ENCODE measurements around the gene ZNF217. TPM values are rescaled to one million over a fixed set of nuclear protein-coding genes. Genes with fewer than 3 reads are reported as not detected.
"Not testable (repeated sequence)": the region's sequence is repeated elsewhere in the genome, so short reads cannot be mapped to it uniquely, and the experiment has no call there.

The ZNF217 gene
- total RNA-seq, 1 donor from 2014 or later = 84.4 TPM

GRCh38 chr20:53565254-53565653 is 28.4 kb downstream of the ZNF217 start:
- peaks cover 10% of the 10 kb centered on the region for H3K36me3 ChIP-seq
- H3F3A ChIP-seq (ENCODE audit: low read depth) = peaks cover 44% of the 10 kb centered on the region
- H3K27ac Mint-ChIP-seq = no peak overlapping the region

DNA sequence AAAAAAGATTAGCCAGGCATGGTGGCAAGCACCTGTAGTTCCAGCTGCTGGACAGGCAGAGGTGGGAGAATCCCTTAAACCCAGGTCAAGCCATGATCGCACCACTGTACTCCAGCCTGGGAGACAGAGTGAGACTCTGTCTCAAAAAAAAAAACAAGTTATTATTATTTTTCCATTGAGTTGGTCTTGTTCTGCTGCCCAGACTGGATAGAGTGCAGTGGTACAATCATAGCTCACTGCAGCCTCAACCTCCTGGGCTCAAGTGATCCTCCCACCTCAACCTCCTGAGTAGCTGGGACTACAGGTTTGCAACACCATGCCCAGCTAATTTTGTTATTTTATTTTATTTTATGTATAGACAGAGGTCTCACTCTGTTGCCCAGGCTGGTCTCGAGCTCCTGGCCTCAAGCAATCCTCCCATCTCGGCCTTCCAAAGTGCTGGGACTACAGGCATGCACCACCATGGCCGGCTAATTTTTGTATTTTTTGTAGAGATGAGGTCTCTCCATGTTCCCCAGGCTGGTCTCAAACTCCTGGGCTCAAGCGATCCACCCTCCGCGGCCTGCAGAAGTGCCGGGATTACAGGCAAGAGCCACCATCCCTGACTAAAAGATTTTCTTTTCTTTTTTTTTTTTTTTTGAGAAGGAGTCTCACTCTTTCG is 31.4 kb downstream of the ZNF217 start:
- H3K27ac ChIP-seq; H3K4me1 Mint-ChIP-seq; H3K4me3 Mint-ChIP-seq; H3K79me2 ChIP-seq (ENCODE audit: low read depth); DNase-seq (ENCODE audit: low spot score); H2AFZ ChIP-seq (replicated peaks); H3K36me3 ChIP-seq; H4K20me1 ChIP-seq (ENCODE audit: low read depth); H3K27me3 Mint-ChIP-seq (ENCODE audit: insufficient read depth, low read depth); H3K27me3 ChIP-seq; H3K9ac ChIP-seq; H3K9me3 Mint-ChIP-seq; H3K4me2 ChIP-seq; H3K9me3 ChIP-seq (ENCODE audit: low read depth); H3K4me3 ChIP-seq; H3K4me1 ChIP-seq; H3K27ac Mint-ChIP-seq: not testable (repeated sequence)
- peaks cover 32% of the 10 kb centered on the region for H3F3A ChIP-seq (ENCODE audit: low read depth)
- peaks cover 10% of the 10 kb centered on the region for H3K36me3 Mint-ChIP-seq

More at GRCh38 chr20:53565254-53565653, 28.4 kb downstream of the ZNF217 start:
- no peaks in the 10 kb centered on the region for H3K27me3 ChIP-seq
- TF ChIP-seq, protein P1, sequence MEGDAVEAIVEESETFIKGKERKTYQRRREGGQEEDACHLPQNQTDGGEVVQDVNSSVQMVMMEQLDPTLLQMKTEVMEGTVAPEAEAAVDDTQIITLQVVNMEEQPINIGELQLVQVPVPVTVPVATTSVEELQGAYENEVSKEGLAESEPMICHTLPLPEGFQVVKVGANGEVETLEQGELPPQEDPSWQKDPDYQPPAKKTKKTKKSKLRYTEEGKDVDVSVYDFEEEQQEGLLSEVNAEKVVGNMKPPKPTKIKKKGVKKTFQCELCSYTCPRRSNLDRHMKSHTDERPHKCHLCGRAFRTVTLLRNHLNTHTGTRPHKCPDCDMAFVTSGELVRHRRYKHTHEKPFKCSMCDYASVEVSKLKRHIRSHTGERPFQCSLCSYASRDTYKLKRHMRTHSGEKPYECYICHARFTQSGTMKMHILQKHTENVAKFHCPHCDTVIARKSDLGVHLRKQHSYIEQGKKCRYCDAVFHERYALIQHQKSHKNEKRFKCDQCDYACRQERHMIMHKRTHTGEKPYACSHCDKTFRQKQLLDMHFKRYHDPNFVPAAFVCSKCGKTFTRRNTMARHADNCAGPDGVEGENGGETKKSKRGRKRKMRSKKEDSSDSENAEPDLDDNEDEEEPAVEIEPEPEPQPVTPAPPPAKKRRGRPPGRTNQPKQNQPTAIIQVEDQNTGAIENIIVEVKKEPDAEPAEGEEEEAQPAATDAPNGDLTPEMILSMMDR (IDR thresholded peaks at IDR 0.05) = no peak
- no peak for TF ChIP-seq EZH2phosphoT487 (IDR thresholded peaks at IDR 0.05)
- TF ChIP-seq EZH2 (IDR thresholded peaks at IDR 0.05) = no peak
- DNase-seq (ENCODE audit: low spot score) = no peak
- H4K20me1 ChIP-seq (ENCODE audit: low read depth) = peaks cover 29% of the 10 kb centered on the region
- no peak overlapping the region for H2AFZ ChIP-seq (replicated peaks)
- no peak overlapping the region for H3K27ac ChIP-seq
- no peak overlapping the region for H3K4me3 ChIP-seq
- peaks cover 39% of the 10 kb centered on the region for H3K79me2 ChIP-seq (ENCODE audit: low read depth)
- Mint-ChIP-seq H3K36me3 (peaks cover 26% of the 10 kb centered on the region), H3K4me3 (no peak overlapping the region), H3K27me3 (ENCODE audit: insufficient read depth, low read depth) (peaks cover 3% of the 10 kb centered on the region), H3K9me3 (no peaks in the 10 kb centered on the region), H3K4me1 (peaks cover 3% of the 10 kb centered on the region)
- H3K4me2 ChIP-seq = no peak overlapping the region
- no peak overlapping the region for H3K9ac ChIP-seq
- no peaks in the 10 kb centered on the region for H3K9me3 ChIP-seq (ENCODE audit: low read depth)
- no peaks in the 10 kb centered on the region for H3K4me1 ChIP-seq

GRCh38 chr20:53561505-53561904 is 32.1 kb downstream of the ZNF217 start:
- H3K9me3 ChIP-seq (ENCODE audit: low read depth) = no peaks in the 10 kb centered on the region
- H3K36me3 ChIP-seq = no peaks in the 10 kb centered on the region
- H3K79me2 ChIP-seq (ENCODE audit: low read depth) = peaks cover 2% of the 10 kb centered on the region
- no peaks in the 10 kb centered on the region for H3K4me1 ChIP-seq
- no peak overlapping the region for H3K4me3 ChIP-seq
- Mint-ChIP-seq H3K27me3 (ENCODE audit: insufficient read depth, low read depth) (peaks cover 1% of the 10 kb centered on the region), H3K9me3 (no peaks in the 10 kb centered on the region), H3K36me3 (peaks cover 10% of the 10 kb centered on the region), H3K27ac (no peak overlapping the region), H3K4me1 (peaks cover 8% of the 10 kb centered on the region), H3K4me3 (no peak overlapping the region)
- H2AFZ ChIP-seq (replicated peaks) = no peak overlapping the region
- H3K9ac ChIP-seq = no peak overlapping the region
- H3K27ac ChIP-seq = no peak overlapping the region
- DNase-seq (ENCODE audit: low spot score) = no peak
- TF ChIP-seq, protein P1 (IDR thresholded peaks at IDR 0.05) = no peak
- no peak for TF ChIP-seq EZH2 (IDR thresholded peaks at IDR 0.05)
- no peak for TF ChIP-seq EZH2phosphoT487 (IDR thresholded peaks at IDR 0.05)
- H3F3A ChIP-seq (ENCODE audit: low read depth) = peaks cover 26% of the 10 kb centered on the region
- peaks cover 7% of the 10 kb centered on the region for H4K20me1 ChIP-seq (ENCODE audit: low read depth)
- H3K27me3 ChIP-seq = no peaks in the 10 kb centered on the region
- no peak overlapping the region for H3K4me2 ChIP-seq

DNA sequence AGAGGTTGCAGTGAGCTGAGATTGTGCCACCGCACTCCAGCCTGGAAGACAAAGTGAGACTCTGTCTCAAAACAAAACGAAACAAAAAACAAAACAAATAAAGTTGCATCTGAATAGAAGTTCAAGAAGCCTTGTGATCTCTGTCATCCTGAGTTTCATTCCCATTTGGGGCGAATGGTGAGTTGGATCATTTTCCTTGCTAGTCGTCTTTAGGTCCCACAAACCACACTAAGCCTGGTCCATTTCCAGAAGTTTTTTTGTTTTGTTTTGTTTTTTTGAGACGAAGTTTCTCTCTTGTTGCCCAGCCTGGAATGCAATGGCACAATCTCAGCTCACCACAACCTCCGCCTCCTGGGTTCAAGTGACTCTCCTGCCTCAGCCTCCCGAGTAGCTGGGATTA is 33.8 kb downstream of the ZNF217 start:
- no peak overlapping the region for H3K4me3 Mint-ChIP-seq
- H3K4me1 ChIP-seq = no peaks in the 10 kb centered on the region
- H4K20me1 ChIP-seq (ENCODE audit: low read depth) = peaks cover 7% of the 10 kb centered on the region
- H3K4me1 Mint-ChIP-seq = peaks cover 8% of the 10 kb centered on the region
- H3K9me3 Mint-ChIP-seq = no peaks in the 10 kb centered on the region
- no peak overlapping the region for H3K27ac Mint-ChIP-seq
- TF ChIP-seq EZH2phosphoT487 (IDR thresholded peaks at IDR 0.05) = no peak
- TF ChIP-seq EZH2 (IDR thresholded peaks at IDR 0.05) = no peak
- TF ChIP-seq, protein P1 (IDR thresholded peaks at IDR 0.05) = no peak
- no peak overlapping the region for H3K4me2 ChIP-seq
- no peak overlapping the region for H2AFZ ChIP-seq (replicated peaks)
- peaks cover 16% of the 10 kb centered on the region for H3F3A ChIP-seq (ENCODE audit: low read depth)
- H3K4me3 ChIP-seq = no peak overlapping the region
- no peaks in the 10 kb centered on the region for H3K36me3 ChIP-seq
- no peaks in the 10 kb centered on the region for H3K9me3 ChIP-seq (ENCODE audit: low read depth)
- no peaks in the 10 kb centered on the region for H3K27me3 ChIP-seq
- H3K9ac ChIP-seq = no peak overlapping the region
- H3K27me3 Mint-ChIP-seq (ENCODE audit: insufficient read depth, low read depth) = no peaks in the 10 kb centered on the region
- no peak for DNase-seq (ENCODE audit: low spot score)
- H3K27ac ChIP-seq = no peak overlapping the region
- H3K36me3 Mint-ChIP-seq = peaks cover 3% of the 10 kb centered on the region
- H3K79me2 ChIP-seq (ENCODE audit: low read depth) = no peaks in the 10 kb centered on the region

Data from neural progenitor cell (in vitro differentiated cells).